ENCODE data around the gene MYPN. TPM values are rescaled to one million over a fixed set of nuclear protein-coding genes. Genes with fewer than 3 reads are reported as not detected.

The MYPN gene
- total and polyA plus RNA-seq, 2 experiments from 2014 or later, result not detected

GRCh38 chr10:68067508-68067907 is 41.8 kb upstream of the MYPN start:
- H3K27ac Mint-ChIP-seq, result no peak overlapping the region
- Histone ChIP-seq H3K79me2 (replicated peaks; ENCODE audit: insufficient read depth) (peaks cover 88% of the 10 kb centered on the region), H3K4me2 (no peak overlapping the region), H3K27me3 (ENCODE audit: insufficient read depth) (no peaks in the 10 kb centered on the region), H3K4me1 (ENCODE audit: insufficient read depth) (no peaks in the 10 kb centered on the region), H3K27ac (ENCODE audit: low read depth) (no peak overlapping the region), H3K36me3 (ENCODE audit: insufficient read depth) (no peaks in the 10 kb centered on the region), H3K4me3 (no peak overlapping the region), H3F3A (replicated peaks; ENCODE audit: low read depth) (no peaks in the 10 kb centered on the region), H4K20me1 (replicated peaks; ENCODE audit: insufficient read depth) (peaks cover 8% of the 10 kb centered on the region), H3K9me2 (ENCODE audit: insufficient read depth) (no peaks in the 10 kb centered on the region), H2AFZ (no peak overlapping the region)
- peaks cover 13% of the 10 kb centered on the region for H3K36me3 Mint-ChIP-seq (ENCODE audit: low read depth)
- ATAC-seq (no peak), DNase-seq (ENCODE audit: low spot score) (no peak)
- no peak overlapping the region for H3K4me3 Mint-ChIP-seq
- H3K9me3 Mint-ChIP-seq, result no peaks in the 10 kb centered on the region
- H3K4me1 Mint-ChIP-seq, result peaks cover 7% of the 10 kb centered on the region; the same call in 2 of the 3 replicates
- H3K27me3 Mint-ChIP-seq (ENCODE audit: insufficient read depth, low read depth, poor library complexity), result no peaks in the 10 kb centered on the region
- TF ChIP-seq CREB1 (CRISPR knock-in tag; IDR thresholded peaks at IDR 0.05; ENCODE audit: low read depth) (no peak), EZH2phosphoT487 (IDR thresholded peaks at IDR 0.05; ENCODE audit: unreplicated experiment) (no peak), ZNF462 (CRISPR knock-in tag; IDR thresholded peaks at IDR 0.05) (no peak), ETS1 (IDR thresholded peaks at IDR 0.05) (no peak), ZNF331 (CRISPR knock-in tag; IDR thresholded peaks at IDR 0.05; ENCODE audit: low read depth) (no peak), JUNB (IDR thresholded peaks at IDR 0.05; ENCODE audit: unreplicated experiment) (no peak), ZNF114 (CRISPR knock-in tag; IDR thresholded peaks at IDR 0.05) (no peak), STAT1 (IDR thresholded peaks at IDR 0.05; ENCODE audit: unreplicated experiment) (no peak), EZH2 (IDR thresholded peaks at IDR 0.05; ENCODE audit: low read depth, unreplicated experiment) (no peak)
